Activated CD8-positive, alpha-beta memory T cell treated with anti-CD3 and anti-CD28 coated beads, Interleukin-2, amount 50 U/mL, for 1 hour (primary cell): ENCODE results near the gene DNER.
"Not testable (repeated sequence)": the region's sequence is repeated elsewhere in the genome, so short reads cannot be mapped to it uniquely, and the experiment has no call there.

Experiments used
- DNase-seq: peaks from one replicate; pipeline ENCODE4 v3.0.0-alpha.2; 2020; ENCODE audit errors: extremely low read depth

The DNER gene

GRCh38 chr2:229571243-229571642 is 143.1 kb downstream of the DNER start:
- no peak for DNase-seq

GRCh38 chr2:229566370-229566769 is 148.0 kb downstream of the DNER start:
- no peak for DNase-seq

DNA sequence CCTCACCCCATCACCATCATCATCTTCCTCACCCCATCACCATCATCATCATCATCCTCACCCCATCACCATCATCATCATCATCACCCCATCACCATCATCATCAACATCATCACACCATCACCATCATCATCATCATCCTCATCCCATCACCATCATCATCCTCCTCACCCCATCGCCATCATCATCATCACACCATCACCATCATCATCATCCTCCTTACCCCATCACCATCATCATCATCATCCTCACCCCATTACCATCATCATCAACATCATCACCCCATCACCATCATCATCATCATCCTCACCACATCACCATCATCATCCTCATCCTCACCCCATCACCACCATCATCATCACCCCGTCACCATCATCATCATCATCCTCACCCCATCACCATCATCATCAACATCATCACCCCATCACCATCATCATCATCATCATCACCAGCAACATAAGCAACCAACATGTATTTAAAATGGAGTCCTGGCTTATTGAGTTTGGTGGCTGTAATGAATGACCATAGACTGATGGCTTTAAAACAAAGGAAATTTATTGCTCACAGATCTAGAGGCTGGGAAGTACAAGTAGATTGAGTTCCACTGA is 150.0 kb downstream of the DNER start:
- DNase-seq: no peak

DNA sequence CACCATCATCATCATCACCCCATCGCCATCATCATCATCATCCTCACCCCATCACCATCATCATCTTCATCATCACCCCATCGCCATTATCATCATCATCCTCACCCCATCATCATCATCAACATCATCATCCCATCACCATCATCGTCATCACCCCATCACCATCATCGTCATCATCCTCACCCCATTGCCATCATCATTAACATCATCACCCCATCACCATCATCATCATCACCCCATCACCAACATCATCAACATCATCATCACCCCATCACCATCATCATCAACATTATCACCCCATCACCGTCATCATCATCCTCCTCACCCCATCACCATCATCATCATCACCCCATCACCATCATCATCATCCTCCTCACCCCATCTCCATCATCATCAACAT is 151.0 kb downstream of the DNER start:
- no peak for DNase-seq

GRCh38 chr2:229562472-229563127 is 151.8 kb downstream of the DNER start:
- no peak for DNase-seq

DNA sequence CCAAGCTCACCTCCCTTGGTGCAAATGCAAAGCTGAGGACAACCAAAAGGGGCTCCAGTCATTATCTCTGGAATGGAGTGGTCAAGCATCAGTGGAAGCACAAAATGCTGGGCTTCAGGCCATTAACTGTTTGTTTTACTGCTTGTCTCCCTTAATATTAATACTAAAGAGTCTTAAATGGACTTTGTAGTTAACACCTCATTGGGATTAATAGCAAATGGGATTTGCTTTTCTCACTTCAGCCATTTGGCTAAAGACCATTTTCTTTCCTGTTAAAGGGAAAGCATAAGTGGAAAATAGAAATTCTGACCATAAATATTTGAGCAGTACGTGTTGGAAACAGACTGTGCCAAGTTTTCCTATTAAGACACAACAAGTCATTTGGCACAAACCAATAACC is 154.4 kb downstream of the DNER start:
- no peak for DNase-seq

- DNase-seq: no peak
Measured at GRCh38 chr2:229553091-229553490, 161.3 kb downstream of the DNER start.

DNA sequence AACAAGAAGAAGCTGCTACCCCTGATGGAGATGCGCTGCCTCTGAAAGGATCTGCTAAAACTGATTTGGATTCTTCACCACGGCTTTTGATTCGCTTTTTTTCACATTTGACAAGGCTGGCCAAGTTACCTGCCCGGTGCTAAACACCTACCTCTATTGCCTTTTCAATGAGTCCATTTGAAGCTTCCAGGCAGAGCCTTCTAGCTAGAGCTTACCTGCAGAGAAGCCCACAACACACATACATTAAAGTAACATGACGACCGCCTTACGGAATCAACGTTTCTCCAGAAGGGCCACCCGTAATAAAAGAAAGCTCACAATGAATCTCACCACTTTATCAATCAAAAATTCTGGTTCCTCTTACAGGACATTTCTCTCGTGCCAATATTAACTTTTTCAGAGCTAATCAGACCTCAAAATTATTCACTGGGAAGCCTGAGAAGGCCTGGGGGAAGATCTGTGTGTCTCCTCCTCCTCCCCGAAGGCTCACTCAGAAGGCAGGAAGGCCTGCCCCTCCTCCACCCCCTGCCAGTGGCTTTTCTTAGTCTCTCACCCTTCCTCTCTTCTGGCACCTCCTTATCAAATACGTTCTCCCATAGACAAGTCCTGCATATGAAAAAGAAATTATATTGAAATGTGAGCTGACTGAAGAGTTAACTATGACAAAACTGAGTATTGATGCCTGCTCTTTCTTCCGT is 171.0 kb downstream of the DNER start:
- DNase-seq: no peak

GRCh38 chr2:229539628-229540027 is 174.7 kb downstream of the DNER start:
- DNase-seq: no peak

- DNase-seq: no peak
Measured at GRCh38 chr2:229531594-229531993, 182.8 kb downstream of the DNER start.

GRCh38 chr2:229530434-229530833 is 183.9 kb downstream of the DNER start:
- DNase-seq: no peak

DNA sequence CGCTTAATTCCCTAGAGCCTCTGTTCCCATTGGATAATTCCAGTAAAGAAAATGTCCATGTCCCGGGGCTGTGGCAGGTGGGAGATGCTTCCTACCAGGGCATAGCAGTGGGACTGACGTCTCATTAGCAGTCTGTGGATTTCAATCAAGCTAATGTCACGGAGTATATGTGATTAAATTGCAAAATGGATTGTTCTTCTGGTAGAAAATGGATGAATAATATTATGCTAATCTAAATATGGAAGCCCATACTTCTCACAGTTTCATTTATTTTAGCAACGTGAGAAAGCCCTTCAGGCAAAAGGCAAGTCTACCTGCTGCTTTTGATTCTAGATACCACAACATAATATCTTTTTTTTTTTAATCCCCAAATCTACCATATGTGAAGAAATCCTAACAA is 185.5 kb downstream of the DNER start:
- DNase-seq: no peak

DNA sequence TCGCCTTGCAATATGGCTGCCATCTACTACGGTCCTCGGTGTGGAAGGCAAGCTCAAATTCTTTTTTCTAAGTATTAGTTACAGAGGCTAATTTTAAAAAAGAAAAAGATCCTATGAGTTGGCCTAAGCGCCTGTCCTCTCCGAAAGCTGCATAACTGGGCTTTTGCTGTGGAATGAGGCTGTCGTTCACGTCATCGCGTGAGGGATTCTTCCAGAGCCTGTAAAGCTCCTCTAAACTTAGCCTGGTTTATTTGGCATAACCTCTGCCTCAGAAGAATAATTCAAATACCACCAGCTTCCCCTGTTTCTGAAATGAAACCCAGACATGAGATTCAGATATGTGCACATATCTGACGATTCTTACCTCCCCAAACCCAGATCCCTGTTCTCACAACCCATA is 187.4 kb downstream of the DNER start:
- DNase-seq: no peak

DNA sequence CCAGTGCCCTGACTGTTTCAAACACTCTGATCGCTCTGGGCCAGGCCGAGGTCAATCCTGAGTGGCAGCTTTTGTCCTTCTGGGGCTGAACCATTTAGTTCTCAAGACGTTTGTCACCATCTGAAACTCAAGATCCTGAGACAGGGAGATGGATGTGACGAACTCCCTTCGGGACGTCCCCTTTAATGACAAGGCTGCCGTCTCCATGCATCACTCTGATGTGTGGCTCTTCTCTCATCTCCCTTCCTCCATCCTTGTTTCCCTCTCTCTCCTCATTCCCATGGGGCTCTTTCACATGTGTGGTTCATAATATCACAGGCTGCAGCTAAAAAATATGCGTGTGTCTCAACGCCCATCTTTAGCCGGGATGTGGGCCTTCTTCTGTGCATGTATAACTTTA is 189.6 kb downstream of the DNER start:
- DNase-seq: no peak

DNA sequence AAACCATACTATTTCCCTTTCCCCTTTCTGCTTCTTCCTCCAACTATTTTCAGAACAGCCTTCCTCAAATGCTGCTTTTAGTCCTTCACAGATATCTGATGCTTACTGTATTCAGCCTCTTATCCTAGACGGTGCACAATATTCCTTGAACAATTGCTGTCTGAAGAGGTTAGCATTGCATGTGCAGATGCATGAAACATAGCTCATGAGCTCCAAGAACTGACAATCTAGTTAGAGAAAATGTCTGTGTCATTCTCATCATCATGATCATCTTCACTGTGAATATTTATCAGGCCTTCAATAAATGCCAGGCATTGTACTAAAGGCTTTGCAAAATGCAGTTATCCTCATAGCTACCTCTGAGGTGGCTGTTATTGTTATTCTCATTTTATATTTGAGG is 190.7 kb downstream of the DNER start:
- no peak for DNase-seq

DNA sequence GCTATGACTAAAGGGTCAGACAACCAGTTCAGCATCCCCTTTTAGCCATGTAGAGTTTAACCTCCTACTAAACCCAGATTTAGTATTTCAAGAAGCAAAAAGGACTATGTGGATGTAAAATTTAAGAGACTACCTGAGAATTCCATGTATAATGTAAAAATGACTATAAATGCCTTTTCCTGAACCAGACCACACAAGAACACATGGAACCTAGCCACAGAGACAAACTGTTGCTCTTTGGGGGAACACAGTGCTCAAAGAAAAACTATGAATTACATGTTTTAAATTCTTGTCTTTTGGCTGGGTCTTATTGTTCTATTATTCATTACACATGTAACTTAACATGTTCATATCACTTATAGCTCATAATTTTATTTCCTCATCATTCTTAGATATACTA is 192.8 kb downstream of the DNER start:
- DNase-seq: no peak

GRCh38 chr2:229520691-229521096 is 193.7 kb downstream of the DNER start:
- no peak for DNase-seq

GRCh38 chr2:229519655-229520430 is 194.5 kb downstream of the DNER start:
- DNase-seq: no peak

DNA sequence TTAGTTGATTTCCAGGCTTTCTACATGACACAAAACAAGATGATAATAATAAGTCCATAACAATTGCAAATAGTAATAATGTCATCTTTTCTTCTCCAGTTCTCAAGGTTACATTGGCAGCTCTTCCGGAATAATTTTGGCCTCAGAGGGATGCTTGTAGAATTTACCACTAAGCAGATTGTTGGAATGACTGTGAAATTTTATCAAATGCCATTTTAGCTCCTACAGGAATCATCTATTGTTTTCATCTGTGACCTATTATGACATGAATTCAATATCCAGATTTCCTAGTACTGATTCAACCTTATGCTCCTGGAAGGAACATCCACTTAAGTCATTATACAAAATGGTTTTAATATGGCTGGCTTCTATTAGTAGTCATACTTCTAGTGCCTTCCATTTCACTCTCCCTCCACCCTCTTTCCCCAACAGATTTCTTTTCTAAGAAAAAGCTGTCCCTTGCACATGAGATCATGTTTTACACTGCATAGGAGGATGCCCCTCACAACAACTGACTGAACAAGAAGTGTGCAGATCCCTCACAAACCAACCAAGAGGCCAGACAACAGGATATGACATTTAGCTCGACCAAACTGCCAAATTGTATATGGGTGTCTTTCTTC is 200.0 kb downstream of the DNER start:
- no peak for DNase-seq

DNA sequence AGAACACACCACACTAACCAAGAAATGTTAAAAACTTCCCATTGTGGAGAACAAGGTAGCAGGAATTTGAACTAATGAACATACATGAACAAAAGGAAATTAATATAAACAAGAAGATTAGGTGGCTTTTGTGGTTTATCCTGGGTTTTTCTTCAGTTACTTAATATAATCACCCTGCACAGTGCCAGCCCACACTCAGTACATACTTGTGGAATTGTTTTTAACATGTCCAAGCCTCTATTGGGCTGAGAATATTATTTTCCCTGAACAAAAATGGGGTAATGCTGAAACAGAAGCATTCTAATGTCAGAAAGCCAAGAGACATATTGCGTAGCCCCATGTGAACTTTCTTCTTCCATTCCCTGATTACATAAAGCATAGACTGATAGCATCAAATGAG is 202.8 kb downstream of the DNER start:
- no peak for DNase-seq

GRCh38 chr2:229506699-229507098 is 207.7 kb downstream of the DNER start:
- not testable (repeated sequence) for DNase-seq
